Activated CD8-positive, alpha-beta memory T cell treated with anti-CD3 and anti-CD28 coated beads for 36 hours (primary cell): ENCODE data around the gene TPP1. TPM values are rescaled to one million over a fixed set of nuclear protein-coding genes. Genes with fewer than 3 reads are reported as not detected.

Experiments
- CTCF ChIA-PET: fragments of 350-600 bp; sonication (Branson Sonifier 250); formaldehyde crosslinking; loops from one replicate; lab custom pipeline; 2021; ENCODE audit warnings: antibody characterized with exemption; lab: Charles Lee
- POLR2A ChIA-PET: fragments of 350-600 bp; sonication (Branson Sonifier 250); formaldehyde crosslinking; loops from one replicate; lab custom pipeline; 2021; ENCODE audit warnings: antibody characterized with exemption; lab: Charles Lee
- total RNA-seq, 2 experiments: library from RNA; stranded (reverse); gene quantifications; one replicate each; pipeline ENCODE4 v1.2.3, GENCODE V29; 2021

Gene TPP1
- total RNA-seq, 2 experiments from 2014 or later = 44.7 to 50.5 TPM

DNA sequence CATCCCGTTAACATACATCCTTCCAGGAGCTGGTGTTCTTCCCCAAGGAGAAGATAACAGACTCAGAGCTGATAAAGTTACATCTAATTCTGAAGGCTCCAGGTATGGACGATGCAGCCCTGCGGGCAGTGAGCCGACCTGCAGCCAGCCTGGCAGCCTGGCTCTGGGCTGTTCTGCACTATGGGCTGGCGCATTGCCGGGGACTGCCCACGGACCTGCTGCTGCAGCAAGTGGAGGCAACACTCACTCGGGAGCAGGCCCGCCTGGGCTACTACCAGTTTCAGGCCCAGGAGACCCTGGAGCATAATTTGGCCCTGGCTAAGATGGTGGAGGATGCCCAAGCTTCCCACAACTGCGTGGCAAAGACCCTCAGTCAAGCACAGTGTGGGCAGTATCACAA lies 55.6 kb downstream of the TPP1 start:
- ChIA-PET CTCF (no interaction called here), POLR2A (no interaction called here)

DNA sequence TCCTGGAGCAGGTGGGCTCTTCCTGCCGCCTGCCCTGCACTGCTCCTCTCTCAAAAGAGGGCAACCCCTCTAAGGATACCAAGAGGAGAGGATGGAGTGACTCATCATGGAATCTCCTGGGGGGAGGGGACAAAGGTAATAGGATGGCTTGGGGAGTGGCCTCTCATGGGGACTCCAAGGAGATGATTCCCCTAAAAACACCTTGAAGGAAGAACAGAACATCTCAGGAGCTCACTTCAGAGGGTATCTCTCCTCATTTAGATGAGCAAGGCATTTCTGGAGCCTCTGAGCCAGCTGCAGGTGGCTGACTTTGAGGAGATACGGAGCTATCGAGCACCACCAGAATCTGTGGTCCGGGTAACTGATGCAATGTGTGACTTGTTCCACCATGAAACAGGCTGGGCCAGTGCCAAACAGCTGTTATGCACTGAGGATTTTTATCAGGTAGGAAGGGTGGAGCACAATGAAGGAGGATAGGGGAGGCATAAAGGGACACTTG lies 56.1 kb downstream of the TPP1 start:
- CTCF ChIA-PET = no interaction called here
- POLR2A ChIA-PET = no interaction called here

Other genes starting within 250 kb of the TPP1 start
- 10 to 100 TPM; 21.9 to 24.4 TPM for gene SMPD1, start 228.9 kb downstream of the TPP1 start, total RNA-seq
- 10 to 100 TPM; 37.2 to 39.7 TPM for gene APBB1, start 200.3 kb downstream of the TPP1 start, total RNA-seq
- not detected for gene HPX, start 178.4 kb downstream of the TPP1 start, total RNA-seq
- 1 to 10 TPM; 5.4 to 6.6 TPM for gene TRIM3, start 145.5 kb downstream of the TPP1 start, total RNA-seq
- gene ARFIP2, start 138.1 kb downstream of the TPP1 start, total RNA-seq = 10 to 100 TPM; 49.2 to 50.7 TPM
- 10 to 100 TPM; 44.2 to 45.8 TPM for gene TIMM10B, start 137.9 kb downstream of the TPP1 start, total RNA-seq
- gene DNHD1, start 122.1 kb downstream of the TPP1 start, total RNA-seq = 10 to 100 TPM; 11.3 to 12.2 TPM
- 10 to 100 TPM; 44.9 to 48.0 TPM for gene RRP8, start 15.8 kb downstream of the TPP1 start, total RNA-seq
- gene ILK, start 15.6 kb downstream of the TPP1 start, total RNA-seq = 10 to 100 TPM; 74.6 to 83.3 TPM
- gene TAF10, start 7.2 kb downstream of the TPP1 start, total RNA-seq = 100 to 1,000 TPM; 163 to 176 TPM
- under 1 TPM; 0.40 to 0.53 TPM for gene DCHS1, start 36.4 kb upstream of the TPP1 start, total RNA-seq
- 100 to 1,000 TPM; 132 to 146 TPM for gene MRPL17, start 63.9 kb upstream of the TPP1 start, total RNA-seq
- under 1 TPM in 1 of 2 experiments, not detected in 1; 0.06 TPM for gene OR2AG2, start 152.6 kb upstream of the TPP1 start, total RNA-seq
- not detected for gene OR2AG1, start 163.6 kb upstream of the TPP1 start, total RNA-seq
- under 1 TPM; 0.06 to 0.13 TPM for gene OR6A2, start 180.3 kb upstream of the TPP1 start, total RNA-seq
- not detected for gene OR10A5, start 226.3 kb upstream of the TPP1 start, total RNA-seq
- gene OR10A2, start 243.6 kb upstream of the TPP1 start, total RNA-seq = not detected